Astrocyte (in vitro differentiated cells and primary cell): ENCODE results near the gene C6orf89. TPM values are rescaled to one million over a fixed set of nuclear protein-coding genes. Genes with fewer than 3 reads are reported as not detected.

Experiments used
- DNase-seq: peaks from one replicate; pipeline ENCODE4 v3.0.0-alpha.2; 2010; ENCODE audit warnings: low read depth
- FAIRE-seq: peaks from 2 replicates; lab custom pipeline; 2011; peaks lifted over from hg19 to GRCh38; lab: Jason Lieb, UNC
- H2AFZ ChIP-seq: 2 replicates; pipeline ENCODE4 v1.6.0; 2012; ENCODE audit warnings: low read depth, low read length, inconsistent platforms
- H3K27ac ChIP-seq: 2 replicates; pipeline ENCODE4 v1.5.1; 2011; ENCODE audit warnings: low read depth, low read length, inconsistent platforms
- H3K27me3 ChIP-seq: 2 replicates; pipeline ENCODE4 v1.6.0; 2011; ENCODE audit warnings: low read length, inconsistent platforms; ENCODE audit not compliant: insufficient read depth
- H3K36me3 ChIP-seq: 2 replicates; pipeline ENCODE4 v1.5.1; 2011; ENCODE audit warnings: low read length, inconsistent platforms; ENCODE audit not compliant: insufficient read depth
- H3K4me1 ChIP-seq: 2 replicates; pipeline ENCODE4 v1.5.1; 2011; ENCODE audit warnings: low read length, inconsistent platforms; ENCODE audit not compliant: insufficient read depth
- H3K4me2 ChIP-seq: 2 replicates; pipeline ENCODE4 v1.6.0; 2012; ENCODE audit warnings: low read length, inconsistent platforms
- H3K4me3 ChIP-seq: 2 replicates; pipeline ENCODE4 v1.5.1; 2011; ENCODE audit warnings: low read depth, mild to moderate bottlenecking, low read length, inconsistent platforms; ENCODE audit not compliant: insufficient read depth
- H3K79me2 ChIP-seq: 2 replicates; pipeline ENCODE4 v1.6.0; 2012; ENCODE audit warnings: mild to moderate bottlenecking, low read length, inconsistent platforms; ENCODE audit not compliant: insufficient read depth
- H3K9ac ChIP-seq: 2 replicates; pipeline ENCODE4 v1.6.0; 2012; ENCODE audit warnings: mild to moderate bottlenecking, low read length, inconsistent platforms
- H3K9me3 ChIP-seq: 2 replicates; pipeline ENCODE4 v1.5.1; 2012; ENCODE audit warnings: low read depth, mild to moderate bottlenecking, low read length, inconsistent platforms; ENCODE audit not compliant: insufficient read depth
- H4K20me1 ChIP-seq: 2 replicates; pipeline ENCODE4 v1.6.0; 2012; ENCODE audit warnings: low read length, inconsistent platforms; ENCODE audit not compliant: insufficient read depth
- H3K27ac Mint-ChIP-seq: one replicate; pipeline ENCODE4 v1.8.0; 2021; ENCODE audit warnings: mild to moderate bottlenecking, mixed read lengths; ENCODE audit not compliant: unreplicated experiment
- H3K27me3 Mint-ChIP-seq: one replicate; pipeline ENCODE4 v1.8.0; 2021; ENCODE audit warnings: low read depth, mixed read lengths; ENCODE audit not compliant: unreplicated experiment
- H3K36me3 Mint-ChIP-seq: one replicate; pipeline ENCODE4 v1.8.0; 2021; ENCODE audit warnings: low read depth, mixed read lengths; ENCODE audit not compliant: unreplicated experiment
- H3K4me1 Mint-ChIP-seq: one replicate; pipeline ENCODE4 v1.8.0; 2021; ENCODE audit warnings: low read depth, mixed read lengths; ENCODE audit not compliant: unreplicated experiment
- H3K4me3 Mint-ChIP-seq: one replicate; pipeline ENCODE4 v1.8.0; 2021; ENCODE audit warnings: mild to moderate bottlenecking, moderate library complexity, mixed read lengths; ENCODE audit not compliant: unreplicated experiment
- H3K9me3 Mint-ChIP-seq: one replicate; pipeline ENCODE4 v1.8.0; 2021; ENCODE audit warnings: mild to moderate bottlenecking, mixed read lengths; ENCODE audit not compliant: unreplicated experiment
- CTCF ChIP-seq: IDR thresholded peaks from 2 replicates; pipeline ENCODE4 v1.5.1; 2011; ENCODE audit warnings: low read depth, mild to moderate bottlenecking, inconsistent platforms, low read length, moderate library complexity; ENCODE audit not compliant: insufficient read depth
- EZH2 ChIP-seq: IDR thresholded peaks from 2 replicates; pipeline ENCODE4 v1.6.1; 2012; ENCODE audit warnings: mild to moderate bottlenecking, low read length, inconsistent platforms; ENCODE audit not compliant: insufficient read depth
- total RNA-seq: library from RNA; stranded (reverse); gene quantifications from 2 replicates; pipeline ENCODE4 v1.2.1, GENCODE V29; 2021

C6orf89 gene
- total RNA-seq, 1 donor from 2014 or later, result 37.8 TPM

- H3K9ac ChIP-seq, result no peak overlapping the region
- no peak overlapping the region for H3K4me3 Mint-ChIP-seq
- peaks cover 6% of the 10 kb centered on the region for H3K9me3 Mint-ChIP-seq
Observed at GRCh38 chr6:36847152-36847551, 38.6 kb upstream of the C6orf89 start.

GRCh38 chr6:36847991-36848390 is 37.8 kb upstream of the C6orf89 start:
- no peak for FAIRE-seq
- Histone ChIP-seq H3K36me3 (no peaks in the 10 kb centered on the region), H3K79me2 (no peaks in the 10 kb centered on the region), H4K20me1 (no peaks in the 10 kb centered on the region), H3K4me2 (no peak overlapping the region), H2AFZ (no peak overlapping the region), H3K27me3 (no peaks in the 10 kb centered on the region), H3K4me1 (peaks cover 12% of the 10 kb centered on the region), H3K4me3 (no peak overlapping the region), H3K27ac (no peak overlapping the region), H3K9me3 (no peaks in the 10 kb centered on the region), H3K9ac (no peak overlapping the region)
- no peak for TF ChIP-seq CTCF
- peaks cover 4% of the 10 kb centered on the region for H3K36me3 Mint-ChIP-seq
- H3K9me3 Mint-ChIP-seq, result peaks cover 6% of the 10 kb centered on the region
- no peak overlapping the region for H3K4me3 Mint-ChIP-seq
- no peak overlapping the region for H3K27ac Mint-ChIP-seq
- no peak for DNase-seq
- peaks cover 30% of the 10 kb centered on the region for H3K27me3 Mint-ChIP-seq
- peaks cover 19% of the 10 kb centered on the region for H3K4me1 Mint-ChIP-seq

More at GRCh38 chr6:36847152-36847551, 38.6 kb upstream of the C6orf89 start:
- Histone ChIP-seq H3K36me3 (no peaks in the 10 kb centered on the region), H3K79me2 (no peaks in the 10 kb centered on the region), H3K4me3 (no peak overlapping the region), H3K27me3 (no peaks in the 10 kb centered on the region), H3K4me1 (peaks cover 5% of the 10 kb centered on the region), H4K20me1 (no peaks in the 10 kb centered on the region), H3K9me3 (no peaks in the 10 kb centered on the region), H2AFZ (no peak overlapping the region), H3K27ac (no peak overlapping the region), H3K4me2 (no peak overlapping the region)
- TF ChIP-seq EZH2, result no peak
- TF ChIP-seq CTCF, result no peak
- Mint-ChIP-seq H3K4me1 (peaks cover 16% of the 10 kb centered on the region), H3K27me3 (peaks cover 33% of the 10 kb centered on the region), H3K27ac (no peak overlapping the region), H3K36me3 (peaks cover 4% of the 10 kb centered on the region)
- DNase-seq (no peak), FAIRE-seq (no peak)

- H3K36me3 ChIP-seq, result no peaks in the 10 kb centered on the region
- H3K4me1 ChIP-seq, result peaks cover 18% of the 10 kb centered on the region
- FAIRE-seq, result no peak
- H3K9me3 Mint-ChIP-seq, result peaks cover 6% of the 10 kb centered on the region
- H3K4me3 Mint-ChIP-seq, result peak overlapping the region; percentile 47
- peak overlapping the region; percentile 70 for H3K4me2 ChIP-seq
- no peak overlapping the region for H3K4me3 ChIP-seq
- H2AFZ ChIP-seq, result no peak overlapping the region
- H4K20me1 ChIP-seq, result no peaks in the 10 kb centered on the region
- peaks cover 7% of the 10 kb centered on the region for H3K36me3 Mint-ChIP-seq
- no peaks in the 10 kb centered on the region for H3K9me3 ChIP-seq
- H3K27ac Mint-ChIP-seq, result peak overlapping the region; percentile 4
- TF ChIP-seq CTCF (no peak), EZH2 (no peak)
- no peaks in the 10 kb centered on the region for H3K27me3 ChIP-seq
- H3K79me2 ChIP-seq, result no peaks in the 10 kb centered on the region
- H3K4me1 Mint-ChIP-seq, result peaks cover 26% of the 10 kb centered on the region
- H3K27ac ChIP-seq, result no peak overlapping the region
- peaks cover 22% of the 10 kb centered on the region for H3K27me3 Mint-ChIP-seq
- DNase-seq, result no peak
- H3K9ac ChIP-seq, result no peak overlapping the region
Observed at GRCh38 chr6:36848658-36849441, 36.9 kb upstream of the C6orf89 start.
